Measurements from ENCODE around the gene MAZ.

- TF ChIP-seq EZH2 (IDR thresholded peaks at IDR 0.05; ENCODE audit: insufficient read depth, poor library complexity, severe bottlenecking) (no peak), EZH2phosphoT487 (IDR thresholded peaks at IDR 0.05; ENCODE audit: insufficient read depth, low read depth) (no peak)
Observed at GRCh38 chr16:29760567-29761279, 45.6 kb upstream of the MAZ start.

Measured in GM23248 (cell line).